HepG2 (cell line): ENCODE results near the gene CCDC142. TPM values are rescaled to one million over a fixed set of nuclear protein-coding genes. Genes with fewer than 3 reads are reported as not detected.

Experiments used
- ARNTL ChIP-seq: sonication (generic); formaldehyde crosslinking; IDR thresholded peaks from 2 replicates; pipeline ENCODE4 v1.4.0; 2020; ENCODE audit warnings: mild to moderate bottlenecking, missing genetic modification reagents
- FOSL1 ChIP-seq: sonication (generic); formaldehyde crosslinking; IDR thresholded peaks from 2 replicates; pipeline ENCODE4 v1.9.0; 2021; ENCODE audit warnings: missing genetic modification reagents, borderline replicate concordance
- IRF9 ChIP-seq: sonication (generic); formaldehyde crosslinking; IDR thresholded peaks from 2 replicates; pipeline ENCODE4 v1.8.0; 2022; ENCODE audit warnings: missing genetic modification reagents, mild to moderate bottlenecking, borderline replicate concordance
- KMT2A ChIP-seq: sonication (generic); formaldehyde crosslinking; IDR thresholded peaks from 2 replicates; pipeline ENCODE4 v1.4.0; 2020; ENCODE audit warnings: missing genetic modification reagents
- NONO ChIP-seq, 2 experiments: fragments of 450-650 bp in 1 of 2; sonication (generic) in 1 of 2; formaldehyde crosslinking in 1 of 2; IDR thresholded peaks in 1 of 2; conservative IDR thresholded peaks in 1 of 2; 2 replicates each; pipeline versions ENCODE4 v1.6.1 to v1.8.0; 2017 to 2022; ENCODE audit warnings: mild to moderate bottlenecking in 1 of 2, missing genetic modification reagents in 1 of 2, moderate library complexity in 1 of 2
- NPAS2 ChIP-seq: sonication (generic); formaldehyde crosslinking; IDR thresholded peaks from 2 replicates; pipeline ENCODE4 v1.8.0; 2022; ENCODE audit warnings: mild to moderate bottlenecking, missing genetic modification reagents, borderline replicate concordance
- PAF1 ChIP-seq: IDR thresholded peaks from 2 replicates; pipeline ENCODE4 v1.6.1; 2016; ENCODE audit warnings: missing genetic modification reagents, missing compliant biosample characterization
- POGK ChIP-seq: sonication (generic); formaldehyde crosslinking; conservative IDR thresholded peaks from 2 replicates; pipeline ENCODE4 v1.8.0; 2022; ENCODE audit warnings: mild to moderate bottlenecking, moderate library complexity, missing genetic modification reagents
- POGZ ChIP-seq: sonication (generic); formaldehyde crosslinking; IDR thresholded peaks from 2 replicates; pipeline ENCODE4 v1.4.0; 2020; ENCODE audit warnings: mild to moderate bottlenecking, missing genetic modification reagents
- POLR2G ChIP-seq: fragments of 200-400 bp; formaldehyde crosslinking; IDR thresholded peaks from 2 replicates; pipeline ENCODE4 v1.6.1; 2018; ENCODE audit warnings: mild to moderate bottlenecking, low read depth, low read length, moderate library complexity
- PRMT3 ChIP-seq: sonication (generic); formaldehyde crosslinking; IDR thresholded peaks from 2 replicates; pipeline ENCODE4 v1.8.1; 2022; ENCODE audit warnings: low read depth, mild to moderate bottlenecking, moderate library complexity, missing genetic modification reagents, borderline replicate concordance
- RBM39 ChIP-seq: fragments of 200-400 bp; formaldehyde crosslinking; IDR thresholded peaks from one replicate; pipeline ENCODE4 v1.6.1; 2018; ENCODE audit warnings: antibody characterized with exemption, mild to moderate bottlenecking, low read depth, low read length; ENCODE audit not compliant: poor library complexity, severe bottlenecking
- RXRB ChIP-seq: IDR thresholded peaks from 2 replicates; pipeline ENCODE4 v1.6.1; 2016; ENCODE audit warnings: borderline replicate concordance, missing genetic modification reagents, missing compliant biosample characterization
- SATB2 ChIP-seq: sonication (generic); formaldehyde crosslinking; IDR thresholded peaks from 2 replicates; pipeline ENCODE4 v1.5.0; 2020; ENCODE audit warnings: missing genetic modification reagents
- TFAP4 ChIP-seq: sonication (generic); IDR thresholded peaks from 2 replicates; pipeline ENCODE4 v1.6.1; 2016; ENCODE audit warnings: low read depth, borderline replicate concordance
- YEATS4 ChIP-seq: sonication (generic); formaldehyde crosslinking; IDR thresholded peaks from 2 replicates; pipeline ENCODE4 v1.4.0; 2020; ENCODE audit warnings: missing genetic modification reagents, borderline replicate concordance
- ZBTB7B ChIP-seq: sonication (generic); formaldehyde crosslinking; IDR thresholded peaks from 2 replicates; pipeline ENCODE4 v1.4.0; 2020; ENCODE audit warnings: missing genetic modification reagents
- ZFYVE20 ChIP-seq: sonication (generic); formaldehyde crosslinking; IDR thresholded peaks from 2 replicates; pipeline ENCODE4 v1.8.0; 2023; ENCODE audit warnings: low read depth, mild to moderate bottlenecking, moderate library complexity, missing genetic modification reagents, borderline replicate concordance
- ZNF263 ChIP-seq: sonication (generic); formaldehyde crosslinking; IDR thresholded peaks from 2 replicates; pipeline ENCODE4 v1.4.0; 2020; ENCODE audit warnings: missing genetic modification reagents
- ZNF317 ChIP-seq: sonication (generic); formaldehyde crosslinking; IDR thresholded peaks from 2 replicates; pipeline ENCODE4 v1.5.0; 2020; ENCODE audit warnings: mild to moderate bottlenecking, missing genetic modification reagents
- ZNF562 ChIP-seq: sonication (generic); formaldehyde crosslinking; IDR thresholded peaks from 2 replicates; pipeline ENCODE4 v1.8.0; 2022; ENCODE audit warnings: missing genetic modification reagents, borderline replicate concordance
- ZNF589 ChIP-seq: sonication (generic); formaldehyde crosslinking; conservative IDR thresholded peaks from 2 replicates; pipeline ENCODE4 v1.8.0; 2022; ENCODE audit warnings: mild to moderate bottlenecking, moderate library complexity, missing genetic modification reagents
- ZNF598 ChIP-seq: sonication (generic); formaldehyde crosslinking; IDR thresholded peaks from 2 replicates; pipeline ENCODE4 v1.5.1; 2020; ENCODE audit warnings: mild to moderate bottlenecking, missing genetic modification reagents, borderline replicate concordance
- ZNF788 ChIP-seq: sonication (generic); formaldehyde crosslinking; IDR thresholded peaks from 2 replicates; pipeline ENCODE4 v1.5.0; 2020; ENCODE audit warnings: mild to moderate bottlenecking, missing genetic modification reagents, borderline replicate concordance
- polyA plus RNA-seq, 8 experiments: library from polyadenylated mRNA; depleted of rRNA in 3 of 8; stranded (reverse) in 7 of 8; unstranded in 1 of 8; fragments of >200 nt; fragmentation: Illumina TruSeq in 4 of 8; extraction: Trizol in 4 of 8; gene quantifications; 2 replicates each; pipeline versions ENCODE4 v1.2.1 to v1.2.3, GENCODE V29; 2011 to 2016; ENCODE audit warnings: low read depth in 4 of 8, missing spikeins in 1 of 8, mixed read lengths in 1 of 8; ENCODE audit not compliant: insufficient read depth in 1 of 8
- total RNA-seq, 5 experiments: library from RNA; depleted of rRNA; stranded (reverse); fragments of >200 nt; fragmentation: Illumina TruSeq; extraction: Trizol; gene quantifications; 2 replicates each; pipeline ENCODE4 v1.2.3, GENCODE V29; 2016; ENCODE audit warnings: low read depth in 1 of 5

Gene CCDC142
- total and polyA plus RNA-seq, 2 of the 13 experiments (the other 11 are each of a cell fraction or from before 2014, with no cell fraction given), result 14.7 to 30.4 TPM

- TF ChIP-seq ZNF589, result no peak
- no peak for TF ChIP-seq ZNF598 (CRISPR knock-in tag)
- no peak for TF ChIP-seq RBM39
- 0 out of 2 replicates have a peak, but pooled peaks have one; percentile 28 for TF ChIP-seq RXRB
- TF ChIP-seq FOSL1 (CRISPR knock-in tag), result no peak
- TF ChIP-seq ZFYVE20, result no peak
- TF ChIP-seq TFAP4, result peak; percentile 96
- no peak for TF ChIP-seq NPAS2 (CRISPR knock-in tag)
- TF ChIP-seq YEATS4 (CRISPR knock-in tag), result no peak
- TF ChIP-seq PAF1, result no peak; the same call in 1 of the 2 replicates
- TF ChIP-seq POGK (CRISPR knock-in tag), result no peak
- no peak for TF ChIP-seq ARNTL (CRISPR knock-in tag)
- TF ChIP-seq SATB2 (CRISPR knock-in tag), result no peak
- TF ChIP-seq POGZ (CRISPR knock-in tag), result no peak
- TF ChIP-seq POLR2G, result peak; percentile 17; the same call in 1 of the 2 replicates
- no peak for TF ChIP-seq ZNF317 (CRISPR knock-in tag)
- TF ChIP-seq ZNF788 (CRISPR knock-in tag), result no peak
- TF ChIP-seq ZBTB7B, result no peak
- TF ChIP-seq IRF9, result 0 out of 2 replicates have a peak, but pooled peaks have one; percentile 40
- TF ChIP-seq ZNF562 (CRISPR knock-in tag), result 0 out of 2 replicates have a peak, but pooled peaks have one; percentile 53
- TF ChIP-seq PRMT3 (CRISPR knock-in tag), result no peak
- TF ChIP-seq NONO (IDR thresholded peaks at IDR 0.05), result no peak
- TF ChIP-seq NONO (CRISPR knock-in tag; conservative IDR thresholded peaks at IDR 0.05), result no peak
- no peak for TF ChIP-seq KMT2A (CRISPR knock-in tag)
- no peak for TF ChIP-seq ZNF263 (CRISPR knock-in tag)
Measured at GRCh38 chr2:74425523-74425922, 57.3 kb downstream of the CCDC142 start (continued).
